Right renal pelvis (tissue), 4 donors: ENCODE results near the gene CHL1. TPM values are rescaled to one million over a fixed set of nuclear protein-coding genes. Genes with fewer than 3 reads are reported as not detected.

Experiments
- DNase-seq, 4 donors: peaks; one replicate each; pipeline ENCODE4 v3.0.0-alpha.2; 2013; ENCODE audit warnings: low read depth in 4 of 4, low spot score in 3 of 4, missing footprints in 1 of 4
- polyA plus RNA-seq, 4 donors: library from polyadenylated mRNA; unstranded; fragments of 120-200 nt; gene quantifications; one replicate each; pipeline ENCODE4 v1.2.1, GENCODE V29; 2013; ENCODE audit not compliant: insufficient read length in 4 of 4

CHL1 gene, protein sequence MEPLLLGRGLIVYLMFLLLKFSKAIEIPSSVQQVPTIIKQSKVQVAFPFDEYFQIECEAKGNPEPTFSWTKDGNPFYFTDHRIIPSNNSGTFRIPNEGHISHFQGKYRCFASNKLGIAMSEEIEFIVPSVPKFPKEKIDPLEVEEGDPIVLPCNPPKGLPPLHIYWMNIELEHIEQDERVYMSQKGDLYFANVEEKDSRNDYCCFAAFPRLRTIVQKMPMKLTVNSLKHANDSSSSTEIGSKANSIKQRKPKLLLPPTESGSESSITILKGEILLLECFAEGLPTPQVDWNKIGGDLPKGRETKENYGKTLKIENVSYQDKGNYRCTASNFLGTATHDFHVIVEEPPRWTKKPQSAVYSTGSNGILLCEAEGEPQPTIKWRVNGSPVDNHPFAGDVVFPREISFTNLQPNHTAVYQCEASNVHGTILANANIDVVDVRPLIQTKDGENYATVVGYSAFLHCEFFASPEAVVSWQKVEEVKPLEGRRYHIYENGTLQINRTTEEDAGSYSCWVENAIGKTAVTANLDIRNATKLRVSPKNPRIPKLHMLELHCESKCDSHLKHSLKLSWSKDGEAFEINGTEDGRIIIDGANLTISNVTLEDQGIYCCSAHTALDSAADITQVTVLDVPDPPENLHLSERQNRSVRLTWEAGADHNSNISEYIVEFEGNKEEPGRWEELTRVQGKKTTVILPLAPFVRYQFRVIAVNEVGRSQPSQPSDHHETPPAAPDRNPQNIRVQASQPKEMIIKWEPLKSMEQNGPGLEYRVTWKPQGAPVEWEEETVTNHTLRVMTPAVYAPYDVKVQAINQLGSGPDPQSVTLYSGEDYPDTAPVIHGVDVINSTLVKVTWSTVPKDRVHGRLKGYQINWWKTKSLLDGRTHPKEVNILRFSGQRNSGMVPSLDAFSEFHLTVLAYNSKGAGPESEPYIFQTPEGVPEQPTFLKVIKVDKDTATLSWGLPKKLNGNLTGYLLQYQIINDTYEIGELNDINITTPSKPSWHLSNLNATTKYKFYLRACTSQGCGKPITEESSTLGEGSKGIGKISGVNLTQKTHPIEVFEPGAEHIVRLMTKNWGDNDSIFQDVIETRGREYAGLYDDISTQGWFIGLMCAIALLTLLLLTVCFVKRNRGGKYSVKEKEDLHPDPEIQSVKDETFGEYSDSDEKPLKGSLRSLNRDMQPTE (N-terminal part only)
- 10 to 100 TPM; 13.1 to 22.3 (median 16.4) TPM for polyA plus RNA-seq

DNA sequence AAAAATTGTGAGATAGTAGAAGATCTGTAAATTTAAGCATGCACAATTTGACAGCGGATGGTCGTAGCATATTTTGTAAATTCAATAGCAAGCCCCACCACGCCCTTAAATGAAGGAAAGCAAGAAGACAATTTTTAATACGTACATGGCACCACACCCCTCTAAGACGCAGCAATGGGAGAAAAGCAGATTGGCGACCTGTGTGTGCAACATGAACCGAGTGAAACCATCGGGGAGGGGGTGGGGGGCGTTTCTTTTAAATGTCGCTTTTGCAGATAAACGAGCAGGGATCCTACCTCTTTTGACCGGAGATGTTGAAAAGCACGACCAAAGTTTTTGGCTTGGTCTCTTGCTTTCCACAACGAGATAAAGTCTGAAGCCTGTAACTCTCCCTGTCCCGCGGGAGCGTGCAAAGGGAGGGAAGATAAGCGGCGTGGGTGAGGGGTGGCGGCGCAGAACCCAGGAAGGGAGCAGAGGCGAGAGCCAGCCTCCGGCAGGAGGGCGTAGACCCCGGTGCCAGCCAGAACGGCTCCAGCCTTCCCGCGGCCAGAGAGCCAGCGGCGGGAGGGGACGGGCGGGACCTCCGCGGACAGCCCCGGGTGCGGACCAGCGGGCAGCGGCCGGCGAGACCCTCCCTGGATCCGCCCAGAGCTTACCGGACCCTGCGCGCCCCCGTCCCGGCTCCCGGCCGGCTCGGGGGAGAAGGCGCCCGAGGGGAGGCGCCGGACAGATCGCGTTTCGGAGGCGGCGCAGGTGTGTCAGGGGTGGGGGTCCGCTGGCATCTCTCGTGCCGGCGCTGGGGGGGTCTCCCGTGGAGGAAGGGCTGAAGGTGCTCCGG is at the start of gene CHL1:
CHL1 (plus strand) TSS at position 453 of the 838 bp plus-strand sequence. CDS start 123,014 bp downstream, outside the sequence.
- DNase-seq: no peak

DNA sequence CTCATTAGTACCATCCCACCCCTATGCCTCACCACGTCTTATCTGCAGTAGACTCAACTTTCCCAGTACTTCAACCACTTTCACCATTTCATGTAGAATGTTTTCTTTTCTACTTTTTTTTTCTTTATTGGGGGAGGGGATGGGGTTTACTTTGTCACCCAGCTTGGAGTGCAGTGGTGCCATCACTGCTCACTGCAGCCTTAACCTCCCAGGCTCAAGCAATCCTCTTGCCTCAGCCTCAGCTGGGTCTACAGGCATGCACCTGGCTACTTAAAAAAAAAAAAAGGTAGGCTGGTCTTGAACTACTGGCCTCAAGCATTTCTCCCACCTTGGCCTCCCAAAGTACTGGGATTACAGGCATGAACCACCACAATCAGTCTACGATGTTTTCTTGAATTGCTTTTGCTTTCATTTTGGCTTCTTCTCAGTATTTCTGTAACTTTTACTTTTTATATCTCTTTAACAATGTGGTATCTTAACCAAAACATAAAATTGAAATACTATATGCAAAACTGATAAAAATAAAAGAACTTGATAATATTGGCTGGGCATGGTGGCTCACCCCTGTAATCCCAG is 44.9 kb upstream of the CHL1 start:
- DNase-seq: no peak

DNA sequence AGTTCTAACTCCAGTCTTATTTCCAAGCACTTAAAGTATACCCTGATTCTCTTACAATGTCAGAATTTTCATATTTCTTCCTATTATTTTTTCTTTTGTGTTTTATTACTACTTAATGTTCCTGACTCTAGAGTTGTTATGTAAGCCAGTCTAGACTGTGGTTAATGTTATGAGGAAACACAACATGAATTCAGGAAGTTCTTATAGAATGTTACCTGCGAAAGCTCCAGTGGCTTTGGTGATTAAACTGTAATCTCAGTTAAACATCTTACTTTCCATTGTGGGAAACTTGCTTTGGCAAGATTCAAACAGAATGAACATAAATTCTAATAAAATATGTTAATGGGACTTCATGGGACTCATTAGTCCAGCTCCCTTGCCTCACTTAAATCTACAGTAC is 36.6 kb upstream of the CHL1 start:
- no peak for DNase-seq

DNA sequence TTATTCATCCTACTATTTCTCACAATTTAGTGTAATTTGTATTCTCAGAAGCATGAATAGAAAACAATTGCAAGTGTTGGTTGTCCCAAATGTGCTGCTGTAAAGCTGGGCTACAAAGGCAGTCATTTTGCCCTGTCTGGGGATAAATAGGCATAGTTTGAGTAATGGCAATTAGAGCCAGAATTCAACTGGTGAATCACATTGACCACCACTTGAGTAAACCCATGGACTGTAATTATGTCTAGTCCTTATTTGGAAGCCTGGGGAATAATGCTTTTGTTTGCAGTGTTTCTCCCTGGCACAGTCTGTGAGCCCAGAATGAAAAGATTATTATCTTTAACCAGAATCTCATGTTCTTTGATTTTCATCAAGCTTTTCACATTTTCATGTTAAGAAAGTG is 30.5 kb upstream of the CHL1 start:
- DNase-seq: no peak

DNA sequence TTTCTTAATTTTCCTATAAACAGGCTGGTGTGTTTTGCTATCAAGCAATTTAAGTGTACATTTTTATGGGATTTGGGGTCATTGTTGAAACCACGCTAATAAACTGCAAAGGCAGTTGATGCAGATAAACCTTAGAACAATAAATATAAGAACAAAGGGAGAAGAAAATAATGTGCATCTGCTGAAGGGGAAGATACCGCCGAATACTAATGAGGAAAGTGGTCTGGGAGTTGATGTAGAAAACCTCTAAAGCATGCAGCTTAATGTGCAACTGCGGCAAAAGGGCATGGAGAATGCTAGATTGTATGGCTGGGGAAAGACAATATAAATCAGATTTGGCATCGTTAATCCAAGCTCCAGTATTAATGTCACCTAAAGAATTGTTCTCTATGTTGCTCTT is 29.8 kb upstream of the CHL1 start:
- DNase-seq: no peak

DNA sequence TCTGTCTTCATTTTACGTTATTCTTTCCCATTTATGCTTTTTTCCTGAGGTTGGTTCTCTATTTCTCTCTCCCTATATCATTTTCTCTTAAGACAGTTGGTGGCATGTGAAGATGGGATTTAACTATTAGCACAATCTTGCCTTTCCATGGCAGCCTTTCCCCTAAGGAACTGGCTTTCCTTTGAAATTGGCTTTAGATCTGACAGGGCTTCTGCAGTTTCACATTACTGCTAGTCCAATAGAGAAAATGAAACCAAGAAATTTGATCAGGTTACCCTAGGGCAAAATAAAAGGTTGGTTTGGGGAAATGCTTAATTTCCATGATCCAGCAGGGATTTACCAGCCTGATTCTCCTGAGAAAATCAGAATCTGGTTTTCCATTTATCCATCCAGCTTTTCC is 22.7 kb upstream of the CHL1 start:
- no peak for DNase-seq

DNA sequence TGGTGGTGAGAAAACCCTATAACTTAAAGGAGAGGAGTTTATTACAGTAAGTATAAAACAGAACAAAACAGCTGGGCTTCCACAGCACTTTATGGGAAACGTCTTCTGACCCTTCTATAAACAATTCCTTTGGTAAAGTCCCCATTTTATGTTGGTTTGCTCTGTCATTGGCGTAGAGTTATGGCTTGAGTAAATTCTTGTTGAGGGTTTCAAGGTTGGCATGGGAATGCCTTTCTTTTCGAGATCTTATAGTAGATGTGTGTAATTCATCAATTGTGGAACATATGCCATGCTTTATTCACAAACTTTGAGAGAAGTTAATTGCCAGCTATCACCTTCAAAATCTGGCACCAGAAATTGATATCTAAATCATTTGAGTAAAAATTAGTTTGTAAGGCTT is 11.6 kb upstream of the CHL1 start:
- DNase-seq: no peak

DNA sequence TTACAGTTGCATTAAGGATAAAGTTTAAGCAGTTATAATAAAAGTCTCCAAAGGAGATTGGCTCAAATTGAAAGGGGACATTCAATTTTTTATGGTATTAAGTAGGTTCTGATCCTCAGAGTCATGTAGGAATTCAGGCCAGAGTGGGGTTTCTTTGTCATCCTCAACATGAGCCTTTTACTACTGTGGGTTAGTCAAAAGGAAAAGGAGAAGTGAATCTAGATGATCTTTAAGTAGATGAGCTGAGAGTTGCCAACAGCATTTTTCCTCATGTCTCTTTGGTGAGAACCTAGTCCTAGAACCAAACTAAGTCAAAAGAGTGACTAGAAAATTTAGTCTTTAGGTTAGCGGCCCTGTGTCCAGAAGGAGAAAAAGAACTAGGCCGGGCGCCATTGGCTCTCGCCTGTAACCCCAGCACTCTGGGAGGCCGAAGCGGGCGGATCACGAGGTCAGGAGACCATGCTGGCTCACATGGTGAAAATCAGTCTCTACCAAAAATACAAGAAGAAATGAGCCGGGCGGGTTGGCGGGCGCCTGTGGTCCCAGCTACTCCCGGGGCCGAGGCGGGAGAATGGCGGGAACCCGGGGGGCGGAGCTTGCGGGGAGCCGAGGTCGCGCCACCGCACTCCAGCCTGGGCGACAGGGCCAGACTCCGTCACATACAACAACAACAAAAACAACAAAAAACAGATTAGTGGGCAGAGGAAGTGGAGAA is 4.2 kb upstream of the CHL1 start:
- no peak for DNase-seq

DNA sequence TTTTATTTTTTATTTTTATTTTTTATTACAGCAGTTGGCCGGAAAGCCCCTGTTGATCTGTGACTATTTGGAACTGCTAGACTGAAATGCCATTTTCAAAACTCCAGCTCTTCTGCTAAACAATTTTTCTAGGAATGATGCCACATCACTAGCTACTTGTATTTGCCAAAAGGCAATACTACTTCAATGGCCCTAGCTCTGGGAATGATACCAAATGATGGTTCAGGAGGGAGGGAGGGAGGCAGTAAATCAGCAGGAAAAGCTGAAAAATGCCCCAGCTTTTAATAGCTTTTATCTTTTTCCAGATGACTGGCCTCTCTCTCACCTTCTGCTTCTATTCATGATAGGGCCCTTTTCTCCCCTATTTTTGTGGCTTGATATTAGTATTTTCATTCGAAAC is 2.6 kb upstream of the CHL1 start:
- no peak for DNase-seq

DNA sequence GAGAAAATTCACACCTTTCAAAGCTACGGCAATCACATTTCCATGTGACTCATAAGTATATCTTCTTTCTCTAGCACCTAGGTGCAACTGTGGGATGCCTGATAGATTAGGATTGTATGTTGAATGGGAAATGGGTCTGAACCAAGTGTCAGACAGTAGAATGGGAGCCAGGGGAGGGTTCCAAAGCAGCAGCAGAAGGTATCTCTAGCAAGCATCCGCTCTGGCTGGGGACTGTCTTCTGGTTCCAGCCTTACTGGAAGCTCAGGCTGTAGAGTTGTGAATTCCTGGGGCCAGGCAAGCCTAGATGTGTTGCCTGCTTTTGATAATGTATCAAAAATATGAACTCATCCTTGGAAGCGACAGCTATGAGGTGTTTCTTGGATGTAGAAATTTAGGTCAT is 2.1 kb upstream of the CHL1 start:
- no peak for DNase-seq

DNA sequence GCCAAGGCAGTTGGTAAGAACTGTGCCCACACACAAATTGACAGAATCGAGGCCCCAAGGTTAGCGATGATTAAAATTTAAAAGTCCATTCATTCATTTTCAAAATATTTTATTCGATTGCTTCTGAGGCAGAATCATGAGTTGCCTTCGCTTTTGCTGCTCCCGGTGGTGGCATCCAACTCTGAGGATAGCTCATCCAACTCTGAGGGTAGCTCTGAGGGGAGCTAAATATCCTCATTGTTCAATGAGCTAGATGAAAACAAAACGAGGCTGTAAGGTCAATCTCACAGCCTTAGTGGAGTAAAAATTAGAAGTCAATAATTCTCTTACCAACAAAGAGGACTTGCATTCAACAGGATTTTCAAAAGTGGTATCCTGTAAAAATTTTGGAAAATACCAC is 897 bp upstream of the CHL1 start:
- DNase-seq: no peak

DNA sequence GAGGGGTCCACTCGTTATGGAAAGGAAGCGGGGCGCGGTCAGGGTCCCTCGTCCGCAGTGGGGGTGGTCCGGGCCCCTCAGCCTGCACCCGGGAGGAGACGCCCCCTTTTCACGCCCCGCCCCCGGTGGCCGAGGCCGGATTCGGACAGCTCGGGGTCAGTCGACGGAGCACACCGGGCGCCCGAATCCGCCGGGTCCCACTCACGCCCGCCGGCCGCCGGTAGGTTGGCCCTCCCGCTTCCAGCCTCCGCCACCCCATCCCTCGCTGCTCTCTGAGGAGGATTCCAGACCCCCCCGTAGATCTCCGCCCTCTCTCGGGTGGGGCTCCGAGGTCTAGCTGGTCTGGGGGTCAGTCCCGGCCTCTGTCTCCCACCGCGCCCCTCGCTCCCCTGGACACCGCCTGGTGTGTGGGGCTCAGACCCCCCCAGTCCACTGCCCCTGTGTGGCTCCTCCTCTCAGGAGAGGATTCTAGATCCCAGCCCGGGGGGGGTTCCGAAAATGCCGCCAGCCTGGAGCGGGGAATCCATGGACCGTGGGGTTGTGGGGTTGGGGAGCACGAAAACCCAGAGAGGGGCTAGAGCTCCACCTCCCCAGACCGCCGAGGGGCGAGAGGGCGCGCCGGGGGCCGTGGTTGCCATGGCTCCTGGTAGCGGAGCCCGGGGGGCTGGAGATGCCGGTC is 725 bp downstream of the CHL1 start:
- DNase-seq: no peak

DNA sequence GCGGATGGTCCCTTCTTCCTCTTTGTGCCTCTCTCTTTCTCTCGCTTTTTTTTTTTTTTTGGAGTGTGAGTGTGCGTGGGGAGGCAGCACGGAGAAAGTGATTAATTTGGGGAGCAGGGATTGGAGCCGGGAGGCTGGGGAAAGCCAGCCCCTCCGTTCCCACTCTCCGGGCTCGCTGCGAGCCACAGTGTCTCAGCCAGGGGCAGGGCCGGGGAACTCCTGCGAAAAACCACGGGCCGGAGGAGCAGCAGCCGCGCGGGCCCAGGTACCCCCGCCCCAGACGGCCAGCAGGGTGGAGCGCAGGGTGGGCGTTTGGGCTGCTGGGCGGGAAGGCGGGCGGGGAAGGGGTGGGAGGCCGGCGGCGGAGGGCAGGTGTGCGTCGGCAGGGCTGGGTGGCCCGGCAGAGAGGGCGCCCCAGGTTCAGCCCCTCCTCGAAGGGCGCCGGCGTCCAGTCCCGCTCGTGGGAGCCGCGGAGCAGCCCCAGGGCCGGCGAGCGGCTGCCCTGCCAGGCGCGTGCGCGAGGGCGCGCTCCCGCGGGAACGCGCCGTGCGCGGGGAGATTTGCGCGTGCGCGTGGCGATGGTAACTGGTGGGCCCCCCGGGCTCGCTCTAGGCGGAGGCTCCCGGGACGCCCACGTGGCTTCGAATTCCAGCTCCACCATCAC is 1.4 kb downstream of the CHL1 start:
- no peak for DNase-seq

DNA sequence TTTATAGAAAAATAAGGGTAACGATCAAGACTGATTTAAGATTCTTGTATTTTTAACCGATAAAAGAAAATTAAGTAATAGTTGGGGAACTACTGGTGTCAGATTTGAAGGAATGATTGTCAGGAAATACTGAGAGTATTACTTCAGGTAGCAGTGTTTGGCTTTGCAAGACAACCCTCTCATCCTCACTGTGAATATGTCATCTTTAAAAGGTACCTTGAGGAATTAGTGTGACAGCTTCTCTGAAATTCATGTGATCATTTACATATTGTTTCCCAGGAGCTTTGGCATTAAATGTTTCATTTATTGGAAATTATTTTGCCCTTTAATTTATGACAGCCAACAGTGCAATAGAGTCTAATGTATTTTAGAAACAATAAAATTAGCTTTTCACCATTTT is 3.3 kb downstream of the CHL1 start:
- no peak for DNase-seq

DNA sequence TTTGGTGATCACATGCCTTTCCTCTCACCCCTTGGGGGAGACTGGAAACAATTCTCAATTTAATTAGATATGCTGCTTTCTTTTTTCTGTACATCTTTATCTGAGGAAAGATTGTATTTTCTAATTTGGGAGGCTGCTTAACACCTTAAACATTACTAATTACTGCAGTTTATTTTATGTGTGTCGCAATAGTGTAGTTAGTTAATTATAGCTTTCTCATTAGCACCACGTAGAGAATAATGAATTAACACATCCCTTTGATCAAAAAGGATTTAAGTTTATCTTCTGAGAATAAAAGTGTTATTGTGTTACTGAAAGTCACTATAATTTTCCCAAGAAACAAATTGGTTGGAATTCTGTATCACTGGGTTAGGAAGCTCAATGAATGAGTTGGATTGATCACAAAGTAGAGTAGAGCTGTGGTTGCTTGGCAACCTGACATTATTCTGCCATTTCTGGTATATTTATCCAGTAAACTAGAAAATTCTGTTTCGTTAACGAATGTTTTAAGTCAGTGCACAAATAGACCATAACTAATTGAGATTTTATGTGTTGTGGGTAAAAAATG is 4.3 kb downstream of the CHL1 start:
- no peak for DNase-seq

DNA sequence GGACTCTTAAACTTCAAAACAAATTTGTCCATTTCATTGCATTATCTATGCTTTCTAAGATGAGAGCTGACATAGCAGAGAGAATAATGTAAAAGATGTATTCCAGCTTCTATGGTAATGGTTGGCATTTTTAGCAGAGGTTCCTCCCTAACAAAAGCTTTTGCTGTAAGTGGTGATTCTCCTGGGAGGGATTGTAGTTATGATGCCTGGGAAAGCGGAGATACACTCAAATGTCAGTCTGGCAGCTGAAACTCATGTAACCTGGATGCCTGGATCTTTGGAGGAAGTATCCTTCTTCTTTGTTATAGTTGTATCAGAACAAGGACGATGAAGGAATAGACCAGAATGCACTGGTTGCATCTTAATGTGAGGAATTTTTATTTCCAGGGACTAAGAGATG is 7.5 kb downstream of the CHL1 start:
- DNase-seq: no peak

DNA sequence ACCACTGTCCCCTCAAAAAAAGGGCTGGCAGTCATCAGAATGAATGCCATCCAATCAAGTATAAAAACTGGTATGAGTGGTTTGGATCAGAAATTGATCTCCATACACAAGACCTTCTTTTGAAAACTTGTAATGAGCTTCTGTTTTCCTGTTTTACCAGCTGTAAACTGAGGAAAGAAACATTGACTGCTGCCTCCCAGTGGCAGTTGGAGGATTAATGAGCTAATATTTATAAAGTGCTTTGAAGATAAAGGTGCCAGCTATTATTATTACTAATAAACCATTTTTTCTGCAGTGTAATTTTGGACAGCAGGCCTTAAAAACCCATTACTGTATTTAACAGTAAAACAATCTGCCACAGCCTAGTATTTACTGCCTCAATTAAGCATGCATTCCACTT is 11.4 kb downstream of the CHL1 start:
- DNase-seq: no peak

DNA sequence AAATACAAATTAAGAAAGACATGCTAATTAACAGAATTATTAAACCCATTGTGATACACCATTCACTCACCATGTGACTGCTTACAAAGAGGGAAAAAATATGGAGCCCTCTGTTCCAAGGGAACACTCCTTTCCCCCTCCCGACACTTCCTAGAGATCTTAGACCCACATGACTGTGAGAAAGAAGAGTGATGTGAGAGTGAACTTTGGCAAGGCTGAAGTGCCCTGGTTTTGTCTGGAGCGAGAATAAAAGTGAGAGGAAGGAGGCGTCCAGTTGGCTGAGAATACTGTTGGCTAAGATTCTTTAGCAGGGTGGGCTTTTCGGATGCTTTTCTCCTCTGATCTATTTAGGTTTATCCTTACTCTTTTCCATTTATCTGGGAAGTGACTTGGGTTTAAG is 14.1 kb downstream of the CHL1 start:
- no peak for DNase-seq
